Hematopoietic multipotent progenitor cell (in vitro differentiated cells): Measurements from ENCODE around the gene MMP19. TPM values are rescaled to one million over a fixed set of nuclear protein-coding genes. Genes with fewer than 3 reads are reported as not detected.
"Not testable (repeated sequence)": the region's sequence is repeated elsewhere in the genome, so short reads cannot be mapped to it uniquely, and the experiment has no call there.

Experiments
- DNase-seq, 3 donors: peaks; one replicate each; pipeline ENCODE4 v3.0.0-alpha.2; 2011 to 2015; ENCODE audit warnings: low read depth in 2 of 3, low spot score in 2 of 3
- total RNA-seq: library from RNA; depleted of rRNA; stranded (reverse); fragments of >200 nt; gene quantifications from one replicate; pipeline ENCODE4 v1.2.3, GENCODE V29; 2012

Gene MMP19
- total RNA-seq, 1 donor: 0.27 TPM

GRCh38 chr12:55845361-55845760 is 2.6 kb upstream of the MMP19 start:
- DNase-seq: no peak

GRCh38 chr12:55844961-55845360 is 2.2 kb upstream of the MMP19 start:
- no peak for DNase-seq

- DNase-seq: no peak
Observed at GRCh38 chr12:55843431-55843830, 695 bp upstream of the MMP19 start.

- no peak for DNase-seq
Observed at GRCh38 chr12:55840581-55841351, 2.0 kb downstream of the MMP19 start.

GRCh38 chr12:55839345-55840140 is 3.2 kb downstream of the MMP19 start:
- no peak for DNase-seq

- DNase-seq: no peak
Observed at GRCh38 chr12:55838361-55838760, 4.4 kb downstream of the MMP19 start.

- DNase-seq: not testable (repeated sequence)
Observed at GRCh38 chr12:55834400-55834799, 8.3 kb downstream of the MMP19 start.

- no peak for DNase-seq
Observed at GRCh38 chr12:55833056-55833455, 9.7 kb downstream of the MMP19 start.

GRCh38 chr12:55831447-55831815 is 11.3 kb downstream of the MMP19 start:
- no peak for DNase-seq

- peak in 2 of 3 donors; percentile 78 to 84 for DNase-seq
Observed at GRCh38 chr12:55830601-55831446, 11.9 kb downstream of the MMP19 start.

GRCh38 chr12:55829967-55830600 is 12.7 kb downstream of the MMP19 start:
- peak in 2 of 3 donors; percentile 56 to 63 for DNase-seq

GRCh38 chr12:55828357-55828756 is 14.4 kb downstream of the MMP19 start:
- DNase-seq: no peak

- DNase-seq: no peak
Observed at GRCh38 chr12:55827806-55828205, 14.9 kb downstream of the MMP19 start.

- no peak for DNase-seq
Observed at GRCh38 chr12:55824726-55825125, 18.0 kb downstream of the MMP19 start.

GRCh38 chr12:55823419-55823818 is 19.3 kb downstream of the MMP19 start:
- DNase-seq: no peak

GRCh38 chr12:55822228-55822627 is 20.5 kb downstream of the MMP19 start:
- DNase-seq: peak in 1 of 3 donors; percentile 13

- peak in 1 of 3 donors; percentile 28 for DNase-seq
Observed at GRCh38 chr12:55820679-55821078, 22.1 kb downstream of the MMP19 start.

GRCh38 chr12:55818886-55819285 is 23.9 kb downstream of the MMP19 start:
- DNase-seq: no peak

- no peak for DNase-seq
Observed at GRCh38 chr12:55818140-55818728, 24.5 kb downstream of the MMP19 start.
